CD14-positive monocyte (primary cell): ENCODE results near the gene BMP2K. TPM values are rescaled to one million over a fixed set of nuclear protein-coding genes. Genes with fewer than 3 reads are reported as not detected.

ENCODE experiments used
- DNase-seq, 3 donors: peaks; one replicate each; pipeline ENCODE4 v3.0.0-alpha.2; 2011 to 2022
- H2AFZ ChIP-seq: 2 replicates; pipeline ENCODE4 v1.6.0; 2012; ENCODE audit warnings: mild to moderate bottlenecking, low read depth, low read length, inconsistent platforms; ENCODE audit not compliant: insufficient read depth, poor library complexity, severe bottlenecking
- H3K27ac ChIP-seq, 2 donors: 1 replicate in 1 of 2; 2 replicates in 1 of 2; pipeline ENCODE4 v1.5.1; 2012 to 2013; ENCODE audit warnings: low read length in 2 of 2, control low read depth in 1 of 2, inconsistent platforms in 1 of 2, low read depth in 1 of 2, mild to moderate bottlenecking in 1 of 2
- H3K27me3 ChIP-seq, 2 donors: one replicate each; pipeline versions ENCODE4 v1.6.0 to v1.6.1; 2011 to 2013; ENCODE audit warnings: low read length in 2 of 2; ENCODE audit not compliant: control insufficient read depth in 2 of 2, insufficient read depth in 2 of 2
- H3K36me3 ChIP-seq, 2 donors: replicated peaks in 1 of 2; 1 replicate in 1 of 2; 2 replicates in 1 of 2; pipeline versions ENCODE4 v1.5.1 to v1.6.1; 2012 to 2013; ENCODE audit warnings: low read length in 2 of 2, control low read depth in 1 of 2, inconsistent platforms in 1 of 2, mild to moderate bottlenecking in 1 of 2; ENCODE audit not compliant: insufficient read depth in 2 of 2, control insufficient read depth in 1 of 2
- H3K4me1 ChIP-seq, 2 donors: 1 replicate in 1 of 2; 2 replicates in 1 of 2; pipeline versions ENCODE4 v1.5.1 to v1.6.1; 2012 to 2013; ENCODE audit warnings: low read length in 2 of 2, control low read depth in 1 of 2, inconsistent platforms in 1 of 2, mild to moderate bottlenecking in 1 of 2, moderate library complexity in 1 of 2; ENCODE audit not compliant: insufficient read depth in 2 of 2, control insufficient read depth in 1 of 2
- H3K4me2 ChIP-seq: replicated peaks from 2 replicates; pipeline ENCODE3; 2012; ENCODE audit warnings: low read length, moderate library complexity, mild to moderate bottlenecking; ENCODE audit not compliant: poor library complexity, severe bottlenecking; ENCODE audit errors: extremely low read depth
- H3K4me3 ChIP-seq, 3 experiments: fragments of 200-600 bp in 1 of 3; sonication (generic) in 1 of 3; replicated peaks in 1 of 3; 1 replicate in 2 of 3; 2 replicates in 1 of 3; pipeline ENCODE4 v1.5.1; 2011 to 2013; ENCODE audit warnings: low read length in 3 of 3, mild to moderate bottlenecking in 3 of 3, control low read depth in 2 of 3, low read depth in 2 of 3, inconsistent platforms in 1 of 3, moderate library complexity in 1 of 3
- H3K79me2 ChIP-seq: 2 replicates; pipeline ENCODE4 v1.6.0; 2012; ENCODE audit warnings: mild to moderate bottlenecking, control low read depth, inconsistent platforms, low read length, moderate library complexity; ENCODE audit not compliant: insufficient read depth
- H3K9ac ChIP-seq: 2 replicates; pipeline ENCODE4 v1.6.0; 2017; ENCODE audit warnings: low read length, mild to moderate bottlenecking; ENCODE audit not compliant: insufficient read depth, poor library complexity, severe bottlenecking
- H3K9me3 ChIP-seq, 2 donors: replicated peaks in 1 of 2; 1 replicate in 1 of 2; 2 replicates in 1 of 2; pipeline versions ENCODE4 v1.5.1 to v1.6.1; 2012 to 2013; ENCODE audit warnings: low read length in 2 of 2, control low read depth in 1 of 2; ENCODE audit not compliant: control insufficient read depth in 1 of 2, insufficient read depth in 1 of 2
- H4K20me1 ChIP-seq: 2 replicates; pipeline ENCODE4 v1.6.0; 2012; ENCODE audit warnings: mild to moderate bottlenecking, low read length, control low read depth, moderate library complexity; ENCODE audit not compliant: insufficient read depth
- H3K27ac Mint-ChIP-seq, 7 donors: one replicate each; pipeline ENCODE4 v1.8.0; 2020; ENCODE audit warnings: mild to moderate bottlenecking in 7 of 7, mixed read lengths in 7 of 7, moderate library complexity in 6 of 7, inconsistent platforms in 2 of 7
- H3K27me3 Mint-ChIP-seq, 3 donors: one replicate each; pipeline ENCODE4 v1.8.0; 2021 to 2022; ENCODE audit warnings: low read depth in 3 of 3, mild to moderate bottlenecking in 3 of 3, mixed read lengths in 3 of 3, moderate library complexity in 3 of 3, inconsistent platforms in 1 of 3
- H3K36me3 Mint-ChIP-seq, 2 donors: one replicate each; pipeline ENCODE4 v1.8.0; 2020; ENCODE audit warnings: mixed read lengths in 2 of 2, inconsistent platforms in 1 of 2, mild to moderate bottlenecking in 1 of 2
- H3K4me1 Mint-ChIP-seq: one replicate; pipeline ENCODE4 v1.8.0; 2020; ENCODE audit warnings: mild to moderate bottlenecking, mixed read lengths
- H3K4me3 Mint-ChIP-seq, 2 donors: one replicate each; pipeline ENCODE4 v1.8.0; 2020; ENCODE audit warnings: mild to moderate bottlenecking in 2 of 2, mixed read lengths in 2 of 2, moderate library complexity in 1 of 2
- H3K9me3 Mint-ChIP-seq, 7 donors: one replicate each; pipeline ENCODE4 v1.8.0; 2020 to 2022; ENCODE audit warnings: mixed read lengths in 7 of 7, mild to moderate bottlenecking in 6 of 7, moderate library complexity in 6 of 7, inconsistent platforms in 2 of 7
- CTCF ChIP-seq: fragments of 200-600 bp; IDR thresholded peaks from one replicate; pipeline ENCODE4 v1.8.0; 2022; ENCODE audit warnings: antibody characterized with exemption, mild to moderate bottlenecking
- WGBS: methylation state at CpG from one replicate; pipeline ENCODE4 v1.1.5; 2013; ENCODE audit warnings: missing lambda C conversion rate; ENCODE audit not compliant: insufficient coverage; 5-methylcytosine and 5-hydroxymethylcytosine counted together
- intact Hi-C, 2 donors: fragments of 100-400 bp; cut with micrococcal nuclease; formaldehyde crosslinking; loops; one replicate each; pipeline versions ENCODE4 v1.15.0 to v1.15.1; 2023
- polyA plus RNA-seq, 3 donors: library from polyadenylated mRNA; depleted of rRNA in 1 of 3; unstranded in 2 of 3; stranded (reverse) in 1 of 3; fragments of 300-500 nt in 2 of 3; fragments of >200 nt in 1 of 3; fragmentation: Illumina TruSeq in 2 of 3; gene quantifications; 1 replicate in 2 of 3; 2 replicates in 1 of 3; pipeline ENCODE4 v1.2.3, GENCODE V29; 2012 to 2021

The BMP2K gene
- polyA plus RNA-seq, 3 donors, result 11.8 to 39.7 (median 21.6) TPM

GRCh38 chr4:78936989-78937388, 160.8 kb downstream of the BMP2K start:
- DNase-seq, result no peak
- Histone ChIP-seq H3K4me2 (no peak overlapping the region), H3K4me3 (no peak overlapping the region), H2AFZ (no peak overlapping the region), H4K20me1 (no peaks in the 10 kb centered on the region), H3K27me3 (no peaks in the 10 kb centered on the region), H3K79me2 (no peaks in the 10 kb centered on the region), H3K36me3 (no peaks in the 10 kb centered on the region), H3K4me1 (peaks cover 18 to 23% of the 10 kb centered on the region in 2 donors), H3K9me3 (no peaks in the 10 kb centered on the region), H3K9ac (no peak overlapping the region), H3K27ac (no peak overlapping the region)
- H3K27ac Mint-ChIP-seq, result no peak overlapping the region
- WGBS, result 100% methylated on average over 1 of the region's 4 CpGs
- intact Hi-C loops, result no loop called here
- peaks cover 0 to 5% (median 2%) of the 10 kb centered on the region in 3 donors for H3K27me3 Mint-ChIP-seq
- no peak for TF ChIP-seq CTCF
- peaks cover 0 to 1% (median 0%) of the 10 kb centered on the region in 7 donors for H3K9me3 Mint-ChIP-seq
- no peak overlapping the region for H3K4me3 Mint-ChIP-seq
- peaks cover 19% of the 10 kb centered on the region for H3K4me1 Mint-ChIP-seq
- H3K36me3 Mint-ChIP-seq, result peaks cover 7 to 8% of the 10 kb centered on the region in 2 donors

- H3K4me1 ChIP-seq, result peaks cover 24 to 32% of the 10 kb centered on the region in 2 donors
- no peaks in the 10 kb centered on the region for H3K36me3 ChIP-seq
- no peaks in the 10 kb centered on the region for H4K20me1 ChIP-seq
- peak in 1 of 3 donors; percentile 10 for DNase-seq
- no peaks in the 10 kb centered on the region for H3K27me3 ChIP-seq
- Mint-ChIP-seq H3K27me3 (peaks cover 0 to 5% (median 2%) of the 10 kb centered on the region in 3 donors), H3K4me1 (peaks cover 26% of the 10 kb centered on the region), H3K4me3 (no peak overlapping the region), H3K9me3 (peaks cover 0 to 2% (median 0%) of the 10 kb centered on the region in 7 donors), H3K36me3 (peaks cover 5 to 8% of the 10 kb centered on the region in 2 donors), H3K27ac (peak overlapping the region in 2 of 7 donors; percentile 7 to 70)
- intact Hi-C loops, result no loop called here
- 100% methylated on average over 2 of the region's 4 CpGs for WGBS
- no peak overlapping the region for H3K4me2 ChIP-seq
- H3K27ac ChIP-seq, result no peak overlapping the region
- H3K9ac ChIP-seq, result no peak overlapping the region
- H3K79me2 ChIP-seq, result no peaks in the 10 kb centered on the region
- no peak for TF ChIP-seq CTCF
- no peaks in the 10 kb centered on the region for H3K9me3 ChIP-seq
- no peak overlapping the region for H3K4me3 ChIP-seq
- H2AFZ ChIP-seq, result no peak overlapping the region
These were observed 161.7 kb downstream of the BMP2K start for GRCh38 chr4:78937837-78938236.
